Measurements from ENCODE around the gene IFTAP. TPM values are rescaled to one million over a fixed set of nuclear protein-coding genes. Genes with fewer than 3 reads are reported as not detected.
"Not testable (repeated sequence)": the region's sequence is repeated elsewhere in the genome, so short reads cannot be mapped to it uniquely, and the experiment has no call there.

IFTAP gene, protein sequence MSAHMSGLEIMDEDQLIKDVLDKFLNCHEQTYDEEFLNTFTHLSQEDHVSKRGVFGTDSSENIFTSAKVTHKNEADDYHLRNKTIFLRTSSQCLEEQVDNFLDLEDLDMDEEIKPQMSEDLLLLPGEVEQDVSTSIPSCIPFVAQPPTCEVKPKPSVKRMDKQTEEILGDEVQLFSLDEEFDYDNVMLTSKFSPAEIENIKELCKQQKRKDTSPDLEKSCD
- 10 to 100 TPM; 18.3 to 41.0 TPM for total RNA-seq

GRCh38 chr11:36594316-36594989 is at the start of gene IFTAP:
Gene IFTAP, plus strand, starts transcription at chr11:36594502. Its CDS starts 15,602 bp downstream, at chr11:36610104.
- peak within 1 kb of the TSS; percentile 79 for H3K4me3 ChIP-seq
- H3K4me1 ChIP-seq (ENCODE audit: control insufficient read depth in 1 of 2, low read depth in 2 of 2) = peaks cover 7 to 9% of the 10 kb centered on the region in 2 donors
- no peak for TF ChIP-seq CTCF (IDR thresholded peaks at IDR 0.05)
- no peaks in the 10 kb centered on the region for H3K9me3 ChIP-seq
- H3K27ac ChIP-seq = peak within 1 kb of the TSS in 1 of 2 donors; percentile 22
- no peaks in the 10 kb centered on the region for H3K36me3 ChIP-seq
- no peaks in the 10 kb centered on the region for H3K27me3 ChIP-seq (replicated peaks; ENCODE audit: insufficient read depth)
- ATAC-seq (ENCODE audit: insufficient number of reproducible peaks, low FRiP score, low read depth) (peak; percentile 100), DNase-seq (ENCODE audit: low spot score) (peak; percentile 8)

DNA sequence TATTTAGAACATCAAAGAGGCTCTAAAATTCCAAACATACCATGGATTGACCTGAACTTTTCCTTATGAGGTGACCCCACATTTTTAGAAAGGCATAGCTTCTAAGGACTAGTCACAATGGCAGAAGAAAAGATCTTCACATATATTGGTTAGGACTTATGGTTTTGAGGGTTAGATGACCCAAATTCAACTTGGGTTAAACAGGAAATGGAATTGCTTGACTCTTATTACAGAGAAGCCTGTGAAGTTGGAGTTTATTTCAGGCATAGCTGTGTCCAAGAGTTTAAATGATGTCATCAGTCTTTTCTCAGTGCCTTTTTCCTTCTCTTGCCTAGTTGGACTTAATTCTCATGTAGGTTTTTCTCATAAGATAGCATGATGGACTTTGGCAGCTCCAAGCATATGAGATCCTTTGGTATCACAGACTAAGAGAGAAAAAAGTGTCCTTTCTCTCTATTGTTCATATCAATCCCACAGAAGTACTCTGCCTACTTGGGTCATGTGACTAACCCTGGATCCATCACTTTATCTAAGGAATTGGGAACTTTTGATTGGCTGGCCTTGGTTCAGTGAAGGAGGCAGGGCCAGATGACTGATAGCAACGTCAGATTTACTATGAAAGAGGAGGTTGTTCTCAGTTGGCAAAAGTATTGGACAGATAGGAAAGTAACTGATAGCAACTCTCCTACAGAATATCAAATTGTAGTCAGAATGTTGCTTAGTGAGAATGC is 43.8 kb upstream of the IFTAP start:
- ATAC-seq (ENCODE audit: insufficient number of reproducible peaks, low FRiP score, low read depth) (no peak), DNase-seq (ENCODE audit: low spot score) (no peak)
- Histone ChIP-seq H3K9me3 (no peaks in the 10 kb centered on the region), H3K27me3 (replicated peaks; ENCODE audit: insufficient read depth) (no peaks in the 10 kb centered on the region), H3K27ac (no peak overlapping the region), H3K4me3 (no peak overlapping the region), H3K36me3 (no peaks in the 10 kb centered on the region), H3K4me1 (ENCODE audit: control insufficient read depth in 1 of 2, low read depth in 2 of 2) (no peaks in the 10 kb centered on the region)
- TF ChIP-seq CTCF (IDR thresholded peaks at IDR 0.05) = no peak

DNA sequence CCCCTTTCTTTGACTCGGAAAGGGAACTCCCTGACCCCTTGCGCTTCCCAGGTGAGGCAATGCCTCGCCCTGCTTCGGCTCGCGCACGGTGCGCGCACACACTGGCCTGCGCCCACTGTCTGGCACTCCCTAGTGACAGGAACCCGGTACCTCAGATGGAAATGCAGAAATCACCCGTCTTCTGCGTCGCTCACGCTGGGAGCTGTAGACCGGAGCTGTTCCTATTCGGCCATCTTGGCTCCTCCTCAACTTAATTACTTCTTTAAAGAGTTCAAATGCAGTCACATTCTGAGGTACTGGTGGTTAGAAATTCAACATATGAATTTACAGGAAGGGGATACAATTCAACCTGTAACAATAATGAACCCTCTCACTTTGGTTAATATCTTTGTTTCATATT is 36.9 kb upstream of the IFTAP start:
- not testable (repeated sequence) for H3K4me3 ChIP-seq; ATAC-seq (ENCODE audit: insufficient number of reproducible peaks, low FRiP score, low read depth); DNase-seq (ENCODE audit: low spot score); H3K36me3 ChIP-seq; H3K27me3 ChIP-seq (replicated peaks; ENCODE audit: insufficient read depth); H3K4me1 ChIP-seq (ENCODE audit: control insufficient read depth in 1 of 2, low read depth in 2 of 2); H3K9me3 ChIP-seq; H3K27ac ChIP-seq

GRCh38 chr11:36557991-36558390 is 36.3 kb upstream of the IFTAP start:
- DNase-seq (ENCODE audit: low spot score) (no peak), ATAC-seq (ENCODE audit: insufficient number of reproducible peaks, low FRiP score, low read depth) (no peak)
- no peaks in the 10 kb centered on the region for H3K27me3 ChIP-seq (replicated peaks; ENCODE audit: insufficient read depth)
- H3K9me3 ChIP-seq = peaks cover 2% of the 10 kb centered on the region
- H3K4me1 ChIP-seq (ENCODE audit: control insufficient read depth in 1 of 2, low read depth in 2 of 2) = no peaks in the 10 kb centered on the region
- no peak overlapping the region for H3K27ac ChIP-seq
- H3K36me3 ChIP-seq = no peaks in the 10 kb centered on the region
- TF ChIP-seq CTCF (IDR thresholded peaks at IDR 0.05) = no peak
- no peak overlapping the region for H3K4me3 ChIP-seq

DNA sequence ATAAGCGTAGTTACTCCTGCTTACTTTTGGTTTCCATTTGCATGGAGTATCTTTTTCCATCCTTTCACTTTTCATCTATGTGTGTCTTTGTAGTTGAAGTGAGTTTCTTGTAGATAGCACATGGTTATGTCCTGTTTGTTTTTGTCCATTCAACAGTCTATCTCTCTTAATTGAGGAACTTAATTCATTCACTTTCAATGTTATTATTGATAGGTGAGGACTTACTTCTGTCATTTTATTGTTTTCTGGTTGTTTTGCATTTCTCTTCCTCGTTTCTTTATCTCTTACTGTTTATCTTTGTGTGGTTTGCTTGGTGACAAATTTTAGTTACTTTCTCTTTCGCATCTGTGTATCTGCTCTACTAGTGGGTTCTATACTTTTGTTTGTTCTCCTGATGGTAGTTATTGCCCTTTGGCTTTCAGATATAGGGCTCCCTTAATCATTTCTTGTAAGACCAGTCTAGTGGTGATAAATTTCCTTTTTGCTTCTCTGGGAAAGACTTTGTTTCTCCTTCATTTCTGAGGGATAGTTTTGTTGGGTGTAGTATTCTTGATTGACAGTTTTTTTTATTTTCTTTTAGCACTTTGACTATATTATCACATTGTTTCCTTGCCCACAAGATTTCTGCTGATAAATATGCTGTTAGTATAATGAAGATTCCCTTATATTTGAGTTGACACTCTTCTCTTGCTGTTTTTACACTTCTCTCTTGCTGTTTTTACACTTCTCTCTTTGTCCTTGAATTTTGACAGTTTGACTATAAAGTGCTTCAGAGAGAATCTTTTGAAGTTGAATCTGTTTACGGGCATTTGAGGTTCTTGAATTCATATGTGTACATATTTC is 35.5 kb upstream of the IFTAP start:
- Histone ChIP-seq H3K27ac (no peak overlapping the region), H3K9me3 (peaks cover 2% of the 10 kb centered on the region), H3K36me3 (no peaks in the 10 kb centered on the region), H3K27me3 (replicated peaks; ENCODE audit: insufficient read depth) (no peaks in the 10 kb centered on the region), H3K4me1 (ENCODE audit: control insufficient read depth in 1 of 2, low read depth in 2 of 2) (no peaks in the 10 kb centered on the region), H3K4me3 (no peak overlapping the region)
- DNase-seq (ENCODE audit: low spot score) (no peak), ATAC-seq (ENCODE audit: insufficient number of reproducible peaks, low FRiP score, low read depth) (no peak)
- no peak for TF ChIP-seq CTCF (IDR thresholded peaks at IDR 0.05)

Measured in thoracic aorta (tissue), 2 donors.